ENCODE results near the gene GPER1. TPM values are rescaled to one million over a fixed set of nuclear protein-coding genes. Genes with fewer than 3 reads are reported as not detected.

Gene GPER1
- total RNA-seq, 1 experiment from 2014 or later: not detected

GRCh38 chr7:1093502-1093843 is 5.6 kb downstream of the GPER1 start:
- Histone ChIP-seq H3K9ac (ENCODE audit: extremely low read depth, insufficient read length, low read length) (no peak overlapping the region), H4K5ac (ENCODE audit: insufficient read length, low read depth, low read length) (no peak overlapping the region), H4K20me1 (ENCODE audit: control insufficient read depth, insufficient read depth, insufficient read length) (peaks cover 9% of the 10 kb centered on the region), H3K79me1 (ENCODE audit: insufficient read depth, low read depth, low read length, poor library complexity, severe bottlenecking) (peaks cover 4% of the 10 kb centered on the region), H3K27me3 (ENCODE audit: insufficient read depth, low read length) (no peaks in the 10 kb centered on the region), H3K56ac (ENCODE audit: insufficient read length, low read depth, low read length) (no peak overlapping the region), H2AFZ (ENCODE audit: low read length) (no peak overlapping the region), H2AK5ac (ENCODE audit: insufficient read length, low read length) (no peak overlapping the region), H3T11ph (ENCODE audit: low read length) (no peak overlapping the region), H3K14ac (ENCODE audit: insufficient read depth, low read length) (no peak overlapping the region; the same call in 1 of the 2 replicates), H2BK120ac (ENCODE audit: low read depth, low read length, poor library complexity, severe bottlenecking) (no peak overlapping the region), H2BK15ac (ENCODE audit: low read depth, low read length) (no peak overlapping the region), H3K4me1 (ENCODE audit: insufficient read depth, low read length) (no peaks in the 10 kb centered on the region), H3K18ac (ENCODE audit: insufficient read length, low read depth, low read length) (no peak overlapping the region), H2BK12ac (ENCODE audit: insufficient read length, low read depth, low read length) (no peak overlapping the region), H3K4ac (ENCODE audit: low read depth, low read length) (no peak overlapping the region), H2BK5ac (ENCODE audit: insufficient read length, low read length) (no peak overlapping the region), H4K8ac (replicated peaks; ENCODE audit: insufficient read length, low read depth, low read length) (no peak overlapping the region), H3K79me2 (ENCODE audit: insufficient read depth, low read length) (peaks cover 3% of the 10 kb centered on the region; the same call in 1 of the 2 replicates), H2BK20ac (ENCODE audit: low read depth, low read length, poor library complexity, severe bottlenecking) (no peak overlapping the region), H3K23me2 (ENCODE audit: insufficient read length, low read depth, low read length, poor library complexity, severe bottlenecking) (no peaks in the 10 kb centered on the region), H4K91ac (ENCODE audit: insufficient read length, low read depth, low read length) (no peak overlapping the region), H3K4me2 (ENCODE audit: insufficient read depth, insufficient read length, low read length) (no peak overlapping the region), H3K27ac (ENCODE audit: insufficient read length, low read depth, low read length) (no peak overlapping the region), H3K9me3 (ENCODE audit: control insufficient read depth, low read depth, low read length) (no peaks in the 10 kb centered on the region), H3K23ac (ENCODE audit: insufficient read length, low read depth, low read length) (no peak overlapping the region)
- DNase-seq: no peak
- Mint-ChIP-seq H3K4me1 (peaks cover 6% of the 10 kb centered on the region in 2 experiments), H3K9me3 (no peaks in the 10 kb centered on the region), H3K4me3 (no peak overlapping the region), H3K27ac (no peak overlapping the region), H3K27me3 (ENCODE audit: low read depth) (no peaks in the 10 kb centered on the region; the same call in 1 of the 2 replicates), H3K36me3 (ENCODE audit: insufficient read depth in 1 of 3, low read depth in 3 of 3) (peaks cover 5 to 22% (median 16%) of the 10 kb centered on the region in 3 experiments; a peak in 5 of 7 replicates)
- no peak for TF ChIP-seq CTCF (conservative IDR thresholded peaks at IDR 0.05)
- WGBS (ENCODE audit: extremely low coverage, insufficient read length, low lambda C conversion rate): no CpG with 5 or more reads among the region's 14 CpGs

Data from H9 (cell line).